CD4-positive, CD25-positive, alpha-beta regulatory T cell (primary cell): Measurements from ENCODE around the gene EGLN2. TPM values are rescaled to one million over a fixed set of nuclear protein-coding genes. Genes with fewer than 3 reads are reported as not detected.
"Not testable (repeated sequence)": the region's sequence is repeated elsewhere in the genome, so short reads cannot be mapped to it uniquely, and the experiment has no call there.

ENCODE experiments used
- ATAC-seq, 2 donors: fragments of 150-1000 bp; cut with Tn5 transposase; one replicate each; pipeline ENCODE4 v1.10.0; 2021; ENCODE audit warnings: low read depth in 2 of 2, moderate number of reproducible peaks in 2 of 2, moderate library complexity in 1 of 2
- DNase-seq, 3 donors: peaks; one replicate each; pipeline versions ENCODE4 v3.0.0 to v3.0.0-alpha.2; 2012 to 2022; ENCODE audit warnings: mixed read lengths in 1 of 3
- H3K27ac ChIP-seq: one replicate; pipeline ENCODE4 v1.7.0; 2013; ENCODE audit warnings: mild to moderate bottlenecking, low read length; ENCODE audit not compliant: insufficient read depth, poor library complexity, severe bottlenecking
- H3K27me3 ChIP-seq: one replicate; pipeline ENCODE4 v1.7.0; 2013; ENCODE audit warnings: low read length; ENCODE audit not compliant: control insufficient read depth, insufficient read depth
- H3K36me3 ChIP-seq: one replicate; pipeline ENCODE4 v1.7.0; 2013; ENCODE audit warnings: mild to moderate bottlenecking, low read length, moderate library complexity; ENCODE audit not compliant: control insufficient read depth, insufficient read depth
- H3K4me1 ChIP-seq: 2 replicates; pipeline ENCODE4 v1.7.0; 2013; ENCODE audit warnings: mild to moderate bottlenecking, low read length; ENCODE audit not compliant: insufficient read depth, control insufficient read depth, poor library complexity, severe bottlenecking
- H3K4me3 ChIP-seq: one replicate; pipeline ENCODE4 v1.7.0; 2013; ENCODE audit warnings: low read depth, mild to moderate bottlenecking, low read length, moderate library complexity
- H3K9me3 ChIP-seq, 2 experiments: 1 replicate in 1 of 2; 2 replicates in 1 of 2; pipeline ENCODE4 v1.7.0; 2013; ENCODE audit warnings: low read length in 2 of 2, mild to moderate bottlenecking in 1 of 2, moderate library complexity in 1 of 2; ENCODE audit not compliant: control insufficient read depth in 2 of 2
- H3K27ac Mint-ChIP-seq, 3 donors: one replicate each; pipeline ENCODE4 v1.8.0; 2020 to 2022; ENCODE audit warnings: mild to moderate bottlenecking in 3 of 3, mixed read lengths in 3 of 3, moderate library complexity in 2 of 3
- H3K27me3 Mint-ChIP-seq: one replicate; pipeline ENCODE4 v1.8.0; 2022; ENCODE audit warnings: mild to moderate bottlenecking, mixed read lengths
- H3K36me3 Mint-ChIP-seq: one replicate; pipeline ENCODE4 v1.8.0; 2020; ENCODE audit warnings: mixed read lengths
- H3K4me1 Mint-ChIP-seq, 4 donors: one replicate each; pipeline ENCODE4 v1.8.0; 2020 to 2022; ENCODE audit warnings: mixed read lengths in 4 of 4, mild to moderate bottlenecking in 1 of 4
- H3K4me3 Mint-ChIP-seq, 4 donors: one replicate each; pipeline ENCODE4 v1.8.0; 2020 to 2022; ENCODE audit warnings: mild to moderate bottlenecking in 4 of 4, mixed read lengths in 4 of 4, moderate library complexity in 3 of 4
- H3K9me3 Mint-ChIP-seq, 7 donors: one replicate each; pipeline ENCODE4 v1.8.0; 2020 to 2022; ENCODE audit warnings: mixed read lengths in 7 of 7, mild to moderate bottlenecking in 3 of 7, moderate library complexity in 2 of 7
- polyA plus RNA-seq, 4 donors: library from polyadenylated mRNA; unstranded; fragments of 300-500 nt; fragmentation: Illumina TruSeq; gene quantifications; one replicate each; pipeline ENCODE4 v1.2.3, GENCODE V29; 2021
- total RNA-seq: library from RNA; stranded (reverse); gene quantifications from one replicate; pipeline ENCODE4 v1.2.3, GENCODE V29; 2022

Gene EGLN2
- total and polyA plus RNA-seq, 5 donors from 2014 or later: 135 to 191 (median 166) TPM

- not testable (repeated sequence) for H3K27ac ChIP-seq, ATAC-seq, DNase-seq, H3K27me3 Mint-ChIP-seq, H3K9me3 Mint-ChIP-seq, H3K27me3 ChIP-seq, H3K36me3 ChIP-seq, H3K4me3 Mint-ChIP-seq, H3K9me3 ChIP-seq, H3K4me1 ChIP-seq, H3K4me1 Mint-ChIP-seq, H3K4me3 ChIP-seq
- Mint-ChIP-seq H3K36me3 (peaks cover 10% of the 10 kb centered on the region), H3K27ac (peak overlapping the region in 1 of 3 donors; percentile 59)
Observed at GRCh38 chr19:40833728-40834533, 34.9 kb downstream of the EGLN2 start.

DNA sequence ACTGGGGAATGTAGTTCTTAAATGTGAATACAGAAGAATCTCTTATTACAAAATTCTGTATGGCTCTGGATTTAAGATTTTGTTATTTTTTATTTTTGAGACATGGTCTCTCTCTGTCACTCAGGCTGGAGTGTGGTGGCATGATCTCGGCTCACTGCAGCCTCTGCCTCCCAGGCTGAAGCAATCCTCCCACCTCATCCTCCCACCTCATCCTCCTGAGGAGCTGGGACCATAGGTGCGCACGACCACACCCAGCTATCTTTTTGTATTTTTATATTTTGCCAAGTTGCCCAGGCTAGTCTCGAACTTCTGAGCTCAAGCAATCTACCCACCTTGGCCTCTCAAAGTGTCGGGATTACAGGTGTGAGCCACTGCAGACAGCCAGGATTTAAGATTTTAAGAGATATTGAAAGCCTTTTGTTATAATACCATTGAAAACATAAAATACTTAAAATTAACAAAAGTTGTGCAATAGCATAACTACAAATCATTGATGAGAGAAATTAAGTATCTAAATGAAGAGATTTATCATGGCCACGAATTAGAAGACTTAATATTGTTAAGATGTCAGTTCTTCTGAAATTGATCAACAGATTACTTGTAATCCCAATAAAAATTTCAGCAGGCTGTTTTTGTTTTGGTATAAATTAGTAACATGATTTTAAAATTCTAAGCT lies 37.9 kb downstream of the EGLN2 start:
- Mint-ChIP-seq H3K9me3 (peaks cover 0 to 3% (median 0%) of the 10 kb centered on the region in 7 donors), H3K4me3 (no peak overlapping the region)
- no peak for ATAC-seq

GRCh38 chr19:40838477-40838876 lies 39.5 kb downstream of the EGLN2 start:
- not testable (repeated sequence) for ATAC-seq, H3K4me1 Mint-ChIP-seq, H3K36me3 ChIP-seq, H3K4me3 ChIP-seq, H3K9me3 ChIP-seq, H3K36me3 Mint-ChIP-seq, H3K27ac ChIP-seq, H3K4me1 ChIP-seq, H3K4me3 Mint-ChIP-seq, H3K27me3 ChIP-seq, H3K9me3 Mint-ChIP-seq, DNase-seq, H3K27ac Mint-ChIP-seq
- H3K27me3 Mint-ChIP-seq: peaks cover 16% of the 10 kb centered on the region

More for the DNA sequence above, 37.9 kb downstream of the EGLN2 start:
- H3K4me3 ChIP-seq: no peak overlapping the region
- no peaks in the 10 kb centered on the region for H3K9me3 ChIP-seq
- H3K36me3 ChIP-seq: no peaks in the 10 kb centered on the region
- peaks cover 0 to 4% (median 2%) of the 10 kb centered on the region in 4 donors for H3K4me1 Mint-ChIP-seq
- no peak overlapping the region for H3K27ac Mint-ChIP-seq
- H3K27ac ChIP-seq: no peak overlapping the region
- H3K27me3 Mint-ChIP-seq: peaks cover 16% of the 10 kb centered on the region
- H3K4me1 ChIP-seq: no peaks in the 10 kb centered on the region
- DNase-seq: no peak
- no peaks in the 10 kb centered on the region for H3K27me3 ChIP-seq
- no peaks in the 10 kb centered on the region for H3K36me3 Mint-ChIP-seq

- Mint-ChIP-seq H3K27me3 (peaks cover 20% of the 10 kb centered on the region), H3K4me1 (peaks cover 5 to 21% (median 15%) of the 10 kb centered on the region in 4 donors)
- H3K9me3 ChIP-seq, H3K4me3 Mint-ChIP-seq, H3K36me3 ChIP-seq, ATAC-seq, H3K27me3 ChIP-seq, H3K27ac ChIP-seq, H3K9me3 Mint-ChIP-seq, DNase-seq, H3K36me3 Mint-ChIP-seq, H3K27ac Mint-ChIP-seq, H3K4me1 ChIP-seq, H3K4me3 ChIP-seq: not testable (repeated sequence)
Observed at GRCh38 chr19:40842012-40842411, 43.0 kb downstream of the EGLN2 start.

- H3K27me3 Mint-ChIP-seq: peaks cover 27% of the 10 kb centered on the region
- H3K9me3 ChIP-seq, ATAC-seq, H3K27me3 ChIP-seq, H3K4me1 ChIP-seq, H3K36me3 Mint-ChIP-seq, H3K36me3 ChIP-seq, DNase-seq, H3K9me3 Mint-ChIP-seq: not testable (repeated sequence)
- Histone ChIP-seq H3K4me3 (peak overlapping the region; percentile 66), H3K27ac (peak overlapping the region; percentile 43)
- H3K27ac Mint-ChIP-seq: peak overlapping the region in 2 of 3 donors; percentile 55 to 86
- H3K4me3 Mint-ChIP-seq: peak overlapping the region in 3 of 4 donors; percentile 28 to 83 (median 74)
- peaks cover 5 to 25% (median 17%) of the 10 kb centered on the region in 4 donors for H3K4me1 Mint-ChIP-seq
Observed at GRCh38 chr19:40842997-40843652, 44.1 kb downstream of the EGLN2 start.

- peak; percentile 93 for ATAC-seq
- H3K27ac ChIP-seq: peak overlapping the region; percentile 43
- Mint-ChIP-seq H3K4me1 (peaks cover 5 to 26% (median 17%) of the 10 kb centered on the region in 4 donors), H3K27me3 (peaks cover 30% of the 10 kb centered on the region), H3K27ac (peak overlapping the region; percentile 59 to 86 (median 76)), H3K4me3 (peak overlapping the region; percentile 4 to 83 (median 51))
- not testable (repeated sequence) for H3K36me3 Mint-ChIP-seq, H3K4me1 ChIP-seq, H3K9me3 Mint-ChIP-seq, H3K9me3 ChIP-seq, H3K27me3 ChIP-seq, H3K36me3 ChIP-seq
- DNase-seq: peak; percentile 67 to 74 (median 74)
- peak overlapping the region; percentile 66 for H3K4me3 ChIP-seq
Observed at GRCh38 chr19:40843653-40844052, 44.7 kb downstream of the EGLN2 start.

GRCh38 chr19:40846722-40847121 lies 47.7 kb downstream of the EGLN2 start:
- Mint-ChIP-seq H3K4me1 (peaks cover 5 to 32% (median 18%) of the 10 kb centered on the region in 4 donors), H3K27ac (peak overlapping the region in 1 of 3 donors; percentile 6), H3K27me3 (peaks cover 41% of the 10 kb centered on the region)
- not testable (repeated sequence) for H3K36me3 Mint-ChIP-seq, H3K4me3 Mint-ChIP-seq, H3K9me3 ChIP-seq, H3K27ac ChIP-seq, H3K9me3 Mint-ChIP-seq, DNase-seq, H3K4me3 ChIP-seq, H3K36me3 ChIP-seq, H3K4me1 ChIP-seq, H3K27me3 ChIP-seq, ATAC-seq
